ENCODE data around the gene FLVCR2.

FLVCR2 gene

GRCh38 chr14:75630695-75631452 is 52.5 kb downstream of the FLVCR2 start:
- DNase-seq (ENCODE audit: low read depth, low spot score), result peak; percentile 81

GRCh38 chr14:75631453-75631831 is 53.0 kb downstream of the FLVCR2 start:
- peak; percentile 74 for DNase-seq (ENCODE audit: low read depth, low spot score)

GRCh38 chr14:75634848-75635247 is 56.4 kb downstream of the FLVCR2 start:
- DNase-seq (ENCODE audit: low read depth, low spot score), result peak; percentile 22

- peak; percentile 84 for DNase-seq (ENCODE audit: low read depth, low spot score)
These were observed 57.8 kb downstream of the FLVCR2 start for GRCh38 chr14:75636100-75636692.

GRCh38 chr14:75640876-75641275 is 62.5 kb downstream of the FLVCR2 start:
- no peak for DNase-seq (ENCODE audit: low read depth, low spot score)

- no peak for DNase-seq (ENCODE audit: low read depth, low spot score)
These were observed 65.6 kb downstream of the FLVCR2 start for GRCh38 chr14:75643985-75644384.

GRCh38 chr14:75645056-75645455 is 66.6 kb downstream of the FLVCR2 start:
- DNase-seq (ENCODE audit: low read depth, low spot score), result no peak

- no peak for DNase-seq (ENCODE audit: low read depth, low spot score)
These were observed 68.3 kb downstream of the FLVCR2 start for GRCh38 chr14:75646762-75647161.

GRCh38 chr14:75647640-75648039 is 69.2 kb downstream of the FLVCR2 start:
- no peak for DNase-seq (ENCODE audit: low read depth, low spot score)

GRCh38 chr14:75648066-75648838 is 69.8 kb downstream of the FLVCR2 start:
- DNase-seq (ENCODE audit: low read depth, low spot score), result no peak

- no peak for DNase-seq (ENCODE audit: low read depth, low spot score)
These were observed 70.9 kb downstream of the FLVCR2 start for GRCh38 chr14:75649337-75649736.

- no peak for DNase-seq (ENCODE audit: low read depth, low spot score)
These were observed 71.4 kb downstream of the FLVCR2 start for GRCh38 chr14:75649773-75650172.

GRCh38 chr14:75650253-75651058 is 72.0 kb downstream of the FLVCR2 start:
- no peak for DNase-seq (ENCODE audit: low read depth, low spot score)

- DNase-seq (ENCODE audit: low read depth, low spot score), result no peak
These were observed 75.1 kb downstream of the FLVCR2 start for GRCh38 chr14:75653563-75653962.

- peak; percentile 89 for DNase-seq (ENCODE audit: low read depth, low spot score)
These were observed 75.8 kb downstream of the FLVCR2 start for GRCh38 chr14:75654127-75654732.

- DNase-seq (ENCODE audit: low read depth, low spot score), result no peak
These were observed 76.8 kb downstream of the FLVCR2 start for GRCh38 chr14:75655235-75655634.

- DNase-seq (ENCODE audit: low read depth, low spot score), result no peak
These were observed 78.9 kb downstream of the FLVCR2 start for GRCh38 chr14:75657331-75657730.

GRCh38 chr14:75658957-75659356 is 80.5 kb downstream of the FLVCR2 start:
- DNase-seq (ENCODE audit: low read depth, low spot score), result no peak

- no peak for DNase-seq (ENCODE audit: low read depth, low spot score)
These were observed 81.8 kb downstream of the FLVCR2 start for GRCh38 chr14:75660238-75660629.

GRCh38 chr14:75660630-75661498 is 82.4 kb downstream of the FLVCR2 start, which contains the start of the genes ERG28 and TTLL5:
ERG28 (minus strand) TSS chr14:75660876; CDS start chr14:75657502, 3,374 bp downstream.
TTLL5 (plus strand) TSS chr14:75661246; CDS start chr14:75663150, 1,904 bp downstream.
- peak; percentile 100 for DNase-seq (ENCODE audit: low read depth, low spot score)
